HEK293 (cell line): ENCODE measurements around the gene UFSP1.

Source experiments
- CTCF ChIP-seq: fragments of 450-650 bp; formaldehyde crosslinking; IDR thresholded peaks from 2 replicates; pipeline ENCODE4 v1.5.1; 2016; ENCODE audit warnings: missing biosample characterization, missing genetic modification characterization
- HOXA7 ChIP-seq: sonication (generic); formaldehyde crosslinking; IDR thresholded peaks from 2 replicates; pipeline ENCODE4 v1.8.1; 2022; ENCODE audit warnings: missing genetic modification reagents, borderline replicate concordance
- KLF10 ChIP-seq: fragments of 450-650 bp; IDR thresholded peaks from 2 replicates; pipeline ENCODE4 v1.5.1; 2018; ENCODE audit warnings: missing biosample characterization, mild to moderate bottlenecking, missing genetic modification characterization
- PBX3 ChIP-seq: sonication (generic); formaldehyde crosslinking; IDR thresholded peaks from 2 replicates; pipeline ENCODE4 v1.8.1; 2022; ENCODE audit warnings: mild to moderate bottlenecking, moderate library complexity, missing genetic modification reagents
- SCRT2 ChIP-seq: fragments of 450-650 bp; formaldehyde crosslinking; IDR thresholded peaks from 2 replicates; pipeline ENCODE4 v1.5.1; 2016; ENCODE audit warnings: missing biosample characterization, missing genetic modification characterization
- SETDB1 ChIP-seq: IDR thresholded peaks from one replicate; pipeline ENCODE4 v1.6.1; 2017; ENCODE audit warnings: mild to moderate bottlenecking, low read length, moderate library complexity, mixed read lengths; ENCODE audit not compliant: insufficient read length
- SP7 ChIP-seq: fragments of 450-650 bp; formaldehyde crosslinking; IDR thresholded peaks from 2 replicates; pipeline ENCODE4 v1.5.1; 2016; ENCODE audit warnings: missing biosample characterization, missing genetic modification characterization
- ZNF23 ChIP-seq: fragments of 450-650 bp; formaldehyde crosslinking; IDR thresholded peaks from 2 replicates; pipeline ENCODE4 v1.5.1; 2016; ENCODE audit warnings: missing biosample characterization, missing genetic modification characterization, borderline replicate concordance
- ZNF488 ChIP-seq: fragments of 450-650 bp; formaldehyde crosslinking; IDR thresholded peaks from 2 replicates; pipeline ENCODE4 v1.5.1; 2016; ENCODE audit warnings: missing biosample characterization, missing genetic modification characterization
- ZNF624 ChIP-seq: fragments of 450-650 bp; formaldehyde crosslinking; IDR thresholded peaks from 2 replicates; pipeline ENCODE4 v1.5.1; 2017; ENCODE audit warnings: missing biosample characterization, missing genetic modification characterization
- ZNF626 ChIP-seq: fragments of 450-650 bp; sonication (Bioruptor Pico); formaldehyde crosslinking; IDR thresholded peaks from 2 replicates; pipeline ENCODE4 v1.5.1; 2018; ENCODE audit warnings: missing biosample characterization, missing genetic modification characterization, inconsistent platforms
- ZNF768 ChIP-seq: fragments of 450-650 bp; formaldehyde crosslinking; IDR thresholded peaks from 2 replicates; pipeline ENCODE4 v1.5.1; 2018; ENCODE audit warnings: missing biosample characterization, mild to moderate bottlenecking, missing genetic modification characterization
- TF ChIP-seq, protein P1 (sequence below): fragments of 450-650 bp; formaldehyde crosslinking; IDR thresholded peaks from 2 replicates; pipeline ENCODE4 v1.5.1; 2016; ENCODE audit warnings: missing biosample characterization, missing genetic modification characterization
- TF ChIP-seq, protein P2 (sequence below): fragments of 450-650 bp; formaldehyde crosslinking; IDR thresholded peaks from 2 replicates; pipeline ENCODE4 v1.5.1; 2017; ENCODE audit warnings: missing biosample characterization, mild to moderate bottlenecking, missing genetic modification characterization, moderate library complexity

- no peak for TF ChIP-seq CTCF (tag by site-specific recombination)
- TF ChIP-seq, protein P1, sequence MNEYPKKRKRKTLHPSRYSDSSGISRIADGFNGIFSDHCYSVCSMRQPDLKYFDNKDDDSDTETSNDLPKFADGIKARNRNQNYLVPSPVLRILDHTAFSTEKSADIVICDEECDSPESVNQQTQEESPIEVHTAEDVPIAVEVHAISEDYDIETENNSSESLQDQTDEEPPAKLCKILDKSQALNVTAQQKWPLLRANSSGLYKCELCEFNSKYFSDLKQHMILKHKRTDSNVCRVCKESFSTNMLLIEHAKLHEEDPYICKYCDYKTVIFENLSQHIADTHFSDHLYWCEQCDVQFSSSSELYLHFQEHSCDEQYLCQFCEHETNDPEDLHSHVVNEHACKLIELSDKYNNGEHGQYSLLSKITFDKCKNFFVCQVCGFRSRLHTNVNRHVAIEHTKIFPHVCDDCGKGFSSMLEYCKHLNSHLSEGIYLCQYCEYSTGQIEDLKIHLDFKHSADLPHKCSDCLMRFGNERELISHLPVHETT, result no peak
- no peak for TF ChIP-seq ZNF488 (tag by site-specific recombination)
- TF ChIP-seq, protein P2, sequence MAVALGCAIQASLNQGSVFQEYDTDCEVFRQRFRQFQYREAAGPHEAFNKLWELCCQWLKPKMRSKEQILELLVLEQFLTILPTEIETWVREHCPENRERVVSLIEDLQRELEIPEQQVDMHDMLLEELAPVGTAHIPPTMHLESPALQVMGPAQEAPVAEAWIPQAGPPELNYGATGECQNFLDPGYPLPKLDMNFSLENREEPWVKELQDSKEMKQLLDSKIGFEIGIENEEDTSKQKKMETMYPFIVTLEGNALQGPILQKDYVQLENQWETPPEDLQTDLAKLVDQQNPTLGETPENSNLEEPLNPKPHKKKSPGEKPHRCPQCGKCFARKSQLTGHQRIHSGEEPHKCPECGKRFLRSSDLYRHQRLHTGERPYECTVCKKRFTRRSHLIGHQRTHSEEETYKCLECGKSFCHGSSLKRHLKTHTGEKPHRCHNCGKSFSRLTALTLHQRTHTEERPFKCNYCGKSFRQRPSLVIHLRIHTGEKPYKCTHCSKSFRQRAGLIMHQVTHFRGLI (tag by site-specific recombination), result no peak
- TF ChIP-seq HOXA7 (CRISPR knock-in tag), result no peak
- no peak for TF ChIP-seq SCRT2 (tag by site-specific recombination)
- no peak for TF ChIP-seq ZNF624 (tag by site-specific recombination)
- no peak for TF ChIP-seq SETDB1
- no peak for TF ChIP-seq ZNF23
- no peak for TF ChIP-seq ZNF768 (tag by site-specific recombination)
- no peak for TF ChIP-seq PBX3
- TF ChIP-seq KLF10 (tag by site-specific recombination), result no peak
- no peak for TF ChIP-seq SP7 (tag by site-specific recombination)
- no peak for TF ChIP-seq ZNF626 (tag by site-specific recombination)
Observed at GRCh38 chr7:100866729-100867039, 22.8 kb downstream of the UFSP1 start.
